Esophagus (tissue), 2 donors: ENCODE data around the gene MAGEA4. TPM values are rescaled to one million over a fixed set of nuclear protein-coding genes. Genes with fewer than 3 reads are reported as not detected.

Experiments
- H3K27ac ChIP-seq, 2 donors: one replicate each; pipeline ENCODE4 v1.5.1; 2013; ENCODE audit warnings: low read depth in 2 of 2, mild to moderate bottlenecking in 2 of 2, inconsistent platforms in 1 of 2, low read length in 1 of 2, moderate library complexity in 1 of 2
- H3K27me3 ChIP-seq, 2 donors: one replicate each; pipeline ENCODE4 v1.6.1; 2013; ENCODE audit warnings: low read length in 2 of 2, control low read depth in 1 of 2, mild to moderate bottlenecking in 1 of 2; ENCODE audit not compliant: insufficient read depth in 2 of 2, control insufficient read depth in 1 of 2
- H3K36me3 ChIP-seq, 2 donors: one replicate each; pipeline ENCODE4 v1.6.1; 2013; ENCODE audit warnings: low read length in 1 of 2; ENCODE audit not compliant: control insufficient read depth in 2 of 2, insufficient read depth in 2 of 2
- H3K4me1 ChIP-seq, 2 donors: one replicate each; pipeline ENCODE4 v1.6.1; 2013; ENCODE audit warnings: low read length in 1 of 2; ENCODE audit not compliant: control insufficient read depth in 2 of 2, insufficient read depth in 2 of 2
- H3K4me3 ChIP-seq, 2 donors: one replicate each; pipeline ENCODE4 v1.5.1; 2013; ENCODE audit warnings: low read length in 2 of 2, mild to moderate bottlenecking in 2 of 2, low read depth in 1 of 2, moderate library complexity in 1 of 2
- H3K9me3 ChIP-seq, 2 donors: one replicate each; pipeline ENCODE4 v1.6.1; 2013; ENCODE audit warnings: mild to moderate bottlenecking in 2 of 2, low read depth in 1 of 2, low read length in 1 of 2, moderate library complexity in 1 of 2; ENCODE audit not compliant: control insufficient read depth in 2 of 2, insufficient read depth in 1 of 2
- WGBS, 2 donors: extraction: QIAGEN DNeasy Blood & Tissue Kit; methylation state at CpG; one replicate each; pipeline ENCODE4 v1.1.7; 2013; 5-methylcytosine and 5-hydroxymethylcytosine counted together
- polyA plus RNA-seq, 2 donors: library from polyadenylated mRNA; stranded (reverse); fragments of 200-250 nt; gene quantifications; one replicate each; pipeline ENCODE4 v1.2.3, GENCODE V29; 2013
- donor health status: healthy with polysubstance abuse.
- donor health status: Bipolar disorder and iron deficiency.

Gene MAGEA4
- polyA plus RNA-seq, 2 donors = not detected

GRCh38 chrX:151966236-151966635, 53.5 kb downstream of the MAGEA4 start:
- H3K9me3 ChIP-seq = no peaks in the 10 kb centered on the region
- H3K27me3 ChIP-seq = no peaks in the 10 kb centered on the region
- H3K36me3 ChIP-seq = peaks cover 0 to 21% of the 10 kb centered on the region in 2 donors
- no peak overlapping the region for H3K27ac ChIP-seq
- no peaks in the 10 kb centered on the region for H3K4me1 ChIP-seq
- H3K4me3 ChIP-seq = no peak overlapping the region
- WGBS, 2 donors = 86 to 93% methylated on average over 6 of the region's 6 CpGs

- no peak overlapping the region for H3K27ac ChIP-seq
- H3K4me1 ChIP-seq = peaks cover 0 to 2% of the 10 kb centered on the region in 2 donors
- no peaks in the 10 kb centered on the region for H3K9me3 ChIP-seq
- no peaks in the 10 kb centered on the region for H3K27me3 ChIP-seq
- H3K36me3 ChIP-seq = peaks cover 0 to 12% of the 10 kb centered on the region in 2 donors
- H3K4me3 ChIP-seq = no peak overlapping the region
- WGBS, 2 donors = 63 to 77% methylated on average over 7 of the region's 7 CpGs
These were observed 57.3 kb downstream of the MAGEA4 start for GRCh38 chrX:151970027-151970426.

- H3K27ac ChIP-seq = peak overlapping the region in 1 of 2 donors; percentile 25
These were observed 58.0 kb downstream of the MAGEA4 start for GRCh38 chrX:151970661-151971060.

GRCh38 chrX:151973060-151973661, 60.5 kb downstream of the MAGEA4 start:
- Histone ChIP-seq H3K9me3 (no peaks in the 10 kb centered on the region), H3K4me1 (peaks cover 0 to 2% of the 10 kb centered on the region in 2 donors), H3K4me3 (peak overlapping the region; percentile 68 to 75), H3K27ac (peak overlapping the region; percentile 85 to 88), H3K27me3 (no peaks in the 10 kb centered on the region), H3K36me3 (peaks cover 0 to 4% of the 10 kb centered on the region in 2 donors)
- WGBS, 2 donors = 30 to 39% methylated on average over 4 of the region's 4 CpGs

More at GRCh38 chrX:151970661-151971060, 58.0 kb downstream of the MAGEA4 start:
- Histone ChIP-seq H3K9me3 (no peaks in the 10 kb centered on the region), H3K36me3 (peaks cover 0 to 12% of the 10 kb centered on the region in 2 donors), H3K4me1 (peaks cover 0 to 2% of the 10 kb centered on the region in 2 donors), H3K27me3 (no peaks in the 10 kb centered on the region), H3K4me3 (no peak overlapping the region)
- 50 to 51% methylated on average over 6 of the region's 6 CpGs for WGBS, 2 donors

GRCh38 chrX:151973851-151974335, 61.2 kb downstream of the MAGEA4 start:
- peaks cover 0 to 2% of the 10 kb centered on the region in 2 donors for H3K4me1 ChIP-seq
- whole genome bisulfite sequencing, 2 donors = 9 to 24% methylated on average over 20 to 21 of the region's 21 CpGs

More at GRCh38 chrX:151973851-151974335, 61.2 kb downstream of the MAGEA4 start:
- Histone ChIP-seq H3K27me3 (no peaks in the 10 kb centered on the region), H3K27ac (peak overlapping the region; percentile 85 to 88), H3K9me3 (no peaks in the 10 kb centered on the region), H3K36me3 (peaks cover 0 to 2% of the 10 kb centered on the region in 2 donors), H3K4me3 (peak overlapping the region; percentile 68 to 75)

Other genes with a start within 250 kb of the MAGEA4 start
- gene PRRG3, start 217.4 kb upstream of the MAGEA4 start, polyA plus RNA-seq = under 1 TPM; 0.08 to 0.09 TPM
- not detected for gene FATE1, start 196.9 kb upstream of the MAGEA4 start, polyA plus RNA-seq
- gene CNGA2, start 178.1 kb upstream of the MAGEA4 start, polyA plus RNA-seq = not detected
- gene GABRE, start 61.8 kb downstream of the MAGEA4 start, polyA plus RNA-seq = 10 to 100 TPM; 26.3 to 63.3 TPM
- not detected for gene MAGEA10, start 225.7 kb downstream of the MAGEA4 start, polyA plus RNA-seq